NB4 (cell line): ENCODE data around the gene ZNF550.

Experiments
- MYC ChIP-seq: IDR thresholded peaks from 2 replicates; pipeline ENCODE4 v1.6.1; 2011; ENCODE audit warnings: low read depth, low read length
- POLR2A ChIP-seq: IDR thresholded peaks from 2 replicates; pipeline ENCODE4 v1.6.1; 2011; ENCODE audit warnings: mild to moderate bottlenecking; ENCODE audit not compliant: insufficient read length; ENCODE audit errors: extremely low read depth
- TF ChIP-seq, protein P1 (sequence below): IDR thresholded peaks from one replicate; pipeline ENCODE4 v1.5.1; 2012; ENCODE audit warnings: low read depth, low read length
- TF ChIP-seq, protein P2 (sequence below): IDR thresholded peaks from 2 replicates; pipeline ENCODE4 v1.6.1; 2011; ENCODE audit warnings: low read depth, low read length

GRCh38 chr19:57511484-57511883, 48.2 kb downstream of the ZNF550 start:
- TF ChIP-seq, protein P1, sequence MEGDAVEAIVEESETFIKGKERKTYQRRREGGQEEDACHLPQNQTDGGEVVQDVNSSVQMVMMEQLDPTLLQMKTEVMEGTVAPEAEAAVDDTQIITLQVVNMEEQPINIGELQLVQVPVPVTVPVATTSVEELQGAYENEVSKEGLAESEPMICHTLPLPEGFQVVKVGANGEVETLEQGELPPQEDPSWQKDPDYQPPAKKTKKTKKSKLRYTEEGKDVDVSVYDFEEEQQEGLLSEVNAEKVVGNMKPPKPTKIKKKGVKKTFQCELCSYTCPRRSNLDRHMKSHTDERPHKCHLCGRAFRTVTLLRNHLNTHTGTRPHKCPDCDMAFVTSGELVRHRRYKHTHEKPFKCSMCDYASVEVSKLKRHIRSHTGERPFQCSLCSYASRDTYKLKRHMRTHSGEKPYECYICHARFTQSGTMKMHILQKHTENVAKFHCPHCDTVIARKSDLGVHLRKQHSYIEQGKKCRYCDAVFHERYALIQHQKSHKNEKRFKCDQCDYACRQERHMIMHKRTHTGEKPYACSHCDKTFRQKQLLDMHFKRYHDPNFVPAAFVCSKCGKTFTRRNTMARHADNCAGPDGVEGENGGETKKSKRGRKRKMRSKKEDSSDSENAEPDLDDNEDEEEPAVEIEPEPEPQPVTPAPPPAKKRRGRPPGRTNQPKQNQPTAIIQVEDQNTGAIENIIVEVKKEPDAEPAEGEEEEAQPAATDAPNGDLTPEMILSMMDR: no peak
- TF ChIP-seq POLR2A (no peak), MYC (no peak)
- TF ChIP-seq, protein P2, sequence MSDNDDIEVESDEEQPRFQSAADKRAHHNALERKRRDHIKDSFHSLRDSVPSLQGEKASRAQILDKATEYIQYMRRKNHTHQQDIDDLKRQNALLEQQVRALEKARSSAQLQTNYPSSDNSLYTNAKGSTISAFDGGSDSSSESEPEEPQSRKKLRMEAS: no peak
